GM21390 (cell line): ENCODE results near the gene CCDC34.
"Not testable (repeated sequence)": the region's sequence is repeated elsewhere in the genome, so short reads cannot be mapped to it uniquely, and the experiment has no call there.

ENCODE experiments used
- ATAC-seq: cut with Tn5 transposase; IDR thresholded peaks from one replicate; pipeline ENCODE4 v1.9.1; 2021; ENCODE audit not compliant: unreplicated experiment

Gene CCDC34

DNA sequence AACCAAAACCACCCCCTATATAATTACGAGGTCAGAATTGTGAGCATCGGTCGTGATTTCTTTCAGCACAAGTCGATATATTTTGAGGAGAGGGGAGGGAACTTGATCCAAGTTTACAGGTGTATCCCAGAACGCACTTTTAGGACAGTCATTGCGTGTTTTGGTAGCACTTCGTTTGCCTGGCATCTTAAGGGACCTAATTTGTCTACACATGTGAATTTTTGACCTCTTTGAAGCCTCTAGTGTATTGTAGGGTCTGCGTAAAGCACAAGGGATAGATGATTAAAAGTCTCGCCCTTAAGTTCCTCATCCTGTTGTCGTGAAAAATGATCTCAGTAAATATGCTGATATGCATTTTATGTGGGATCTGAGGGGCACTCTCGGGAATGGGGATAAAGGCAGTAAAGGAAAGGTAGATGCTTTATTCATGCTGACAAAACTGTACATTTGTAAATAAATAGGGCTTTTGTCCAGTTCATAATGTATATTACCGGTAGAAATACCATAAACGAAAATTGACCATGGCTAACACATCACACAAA, 632 bp upstream of the CCDC34 start:
- ATAC-seq = no peak

DNA sequence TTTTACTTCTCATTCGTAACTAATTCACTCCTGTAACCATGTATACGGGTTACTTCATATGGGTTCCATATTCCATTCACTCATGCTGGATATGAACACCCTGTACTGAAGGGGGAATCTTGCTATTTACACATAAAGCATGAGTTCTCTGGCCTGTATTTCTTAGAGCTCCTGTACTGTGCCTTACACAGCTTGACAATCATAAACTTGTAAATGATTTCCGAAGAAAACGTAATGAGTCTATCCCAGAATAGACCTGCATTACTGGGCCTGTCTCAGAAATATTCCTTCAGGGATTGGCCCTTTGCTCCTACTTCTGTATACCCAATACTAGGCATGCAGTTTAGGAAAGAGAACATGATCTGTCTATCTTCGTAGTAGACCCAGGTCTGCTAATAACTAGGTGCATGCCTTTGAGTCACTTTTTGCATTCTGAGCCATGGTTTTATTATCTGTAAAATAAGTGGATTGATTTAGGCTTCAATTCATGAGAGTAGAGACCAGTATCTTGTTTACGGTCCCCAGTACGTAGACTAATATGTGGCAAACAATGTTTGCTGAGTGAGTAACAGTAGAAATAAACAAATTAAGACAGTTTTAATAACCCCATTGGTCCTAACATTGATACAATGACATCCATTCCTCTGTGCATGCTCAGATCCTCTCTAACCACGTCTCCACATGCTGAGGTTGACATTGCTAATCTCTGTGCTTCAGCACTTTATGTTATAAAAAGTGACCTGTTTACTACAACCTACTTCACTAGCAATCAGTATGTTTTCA, 1.2 kb downstream of the CCDC34 start:
- no peak for ATAC-seq

DNA sequence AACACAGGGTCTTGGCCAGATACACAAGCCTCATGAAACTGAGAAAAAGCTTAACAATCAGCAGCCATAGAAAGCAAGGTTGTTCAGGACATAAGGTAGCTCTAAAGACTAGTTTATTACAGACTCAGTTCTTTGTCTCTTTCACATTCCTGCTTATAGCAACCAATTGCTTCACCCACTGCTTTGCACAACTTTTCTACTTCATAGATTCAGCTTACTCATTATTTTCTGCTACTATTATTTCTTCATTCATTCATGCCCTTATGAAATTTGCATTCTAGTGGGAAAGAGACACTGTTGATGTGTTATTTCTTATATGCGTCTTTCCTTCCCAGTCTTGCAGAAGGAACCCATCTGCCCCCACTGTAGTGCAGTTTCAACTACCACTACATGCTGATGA, 4.7 kb downstream of the CCDC34 start:
- no peak for ATAC-seq

DNA sequence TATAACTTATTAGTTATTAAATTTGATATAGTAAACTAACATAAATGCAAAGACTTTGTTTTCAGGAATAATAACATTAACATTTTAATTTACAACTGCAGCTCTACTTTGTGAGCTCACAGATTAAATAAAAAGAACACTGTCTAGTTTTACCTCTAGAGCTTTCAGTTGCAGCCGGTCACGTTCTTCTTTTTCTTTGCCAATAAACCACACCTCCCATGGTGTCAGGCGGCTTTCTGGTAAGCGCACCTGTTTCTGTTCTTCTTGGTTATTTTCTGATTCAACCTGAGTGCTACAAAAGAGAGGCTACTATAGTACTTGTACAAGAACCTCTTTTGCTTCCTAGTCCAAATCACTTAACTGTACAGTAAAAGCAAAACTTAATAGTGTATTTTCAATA, 5.8 kb downstream of the CCDC34 start:
- ATAC-seq = no peak

DNA sequence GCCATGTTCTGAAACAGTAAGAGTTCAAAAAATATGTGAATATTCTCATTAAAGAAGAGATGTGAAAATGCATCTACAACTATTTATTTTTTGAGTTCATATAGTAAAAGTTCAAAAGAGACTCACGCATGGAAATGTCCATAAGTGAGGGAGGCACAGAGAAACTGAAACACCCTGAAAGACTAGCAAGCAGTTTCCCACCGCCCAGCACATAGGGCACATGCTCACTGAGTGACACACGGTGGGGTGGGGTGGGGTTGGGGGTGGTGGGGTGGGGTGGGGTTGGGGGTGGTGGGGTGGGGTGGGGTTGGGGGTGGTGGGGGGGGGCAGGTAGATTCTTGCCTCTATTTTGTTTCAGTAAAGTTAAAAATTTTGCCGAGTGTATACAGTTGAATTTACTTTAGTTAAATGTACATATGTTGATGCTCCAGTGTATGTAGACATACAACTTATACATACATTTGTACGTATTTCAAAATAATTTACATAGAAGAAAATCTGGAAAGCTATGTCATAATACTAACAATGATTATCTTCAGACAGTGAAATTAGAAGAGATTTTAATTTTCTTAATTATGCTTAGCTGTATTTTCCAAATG, 6.3 kb downstream of the CCDC34 start:
- no peak for ATAC-seq

DNA sequence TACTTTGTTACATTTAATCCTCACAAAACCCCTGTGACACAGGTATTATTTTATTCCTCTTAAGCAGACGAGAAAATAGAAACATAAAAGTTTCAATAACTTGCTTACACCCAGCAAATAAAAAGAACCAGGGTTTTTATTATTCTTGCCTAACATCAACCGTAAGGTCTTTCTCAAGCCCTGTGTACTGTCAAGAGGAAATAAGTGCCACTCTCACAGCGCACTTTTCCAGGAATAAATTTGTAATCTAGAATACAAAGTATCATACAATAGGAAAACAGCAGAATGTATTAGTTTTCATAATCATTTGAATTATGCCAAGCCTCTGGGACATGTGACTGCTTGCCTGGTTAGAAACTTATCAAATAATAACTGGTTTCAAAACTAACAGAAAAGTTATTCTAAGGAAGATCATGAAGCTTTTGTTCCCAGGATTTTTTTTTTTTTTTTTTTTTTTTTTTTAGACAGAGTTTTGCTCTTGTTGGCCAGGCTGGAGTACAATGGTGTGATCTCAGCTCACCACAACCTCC, 7.4 kb downstream of the CCDC34 start:
- ATAC-seq = no peak

DNA sequence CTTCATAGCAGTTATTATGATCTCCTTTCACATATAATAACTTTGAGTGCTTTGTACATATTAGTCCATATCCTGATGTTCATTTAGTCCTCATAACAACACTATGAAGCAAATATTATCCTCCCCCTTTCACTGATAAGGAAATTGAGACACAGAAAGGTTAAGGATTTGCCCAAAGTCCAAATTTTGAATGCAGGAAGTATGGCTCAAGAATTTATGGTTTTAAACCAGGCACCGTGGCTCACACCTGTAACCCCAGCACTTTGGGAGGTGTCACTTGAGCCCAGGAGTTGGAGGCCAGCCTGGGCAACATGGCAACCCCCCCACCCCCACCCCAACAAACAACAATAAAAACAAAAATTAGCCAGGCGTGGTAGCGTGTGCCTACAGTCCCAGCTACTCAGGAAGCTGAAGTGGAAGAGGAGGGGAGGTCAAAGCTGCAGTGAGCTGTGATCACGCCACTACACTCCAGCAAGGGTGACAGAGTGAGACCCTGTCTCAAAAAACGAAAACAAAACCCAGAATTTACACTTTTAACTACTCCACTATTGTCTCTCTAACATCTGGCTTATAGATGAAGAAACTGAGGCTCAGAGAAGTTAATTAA, 8.6 kb downstream of the CCDC34 start:
- no peak for ATAC-seq

DNA sequence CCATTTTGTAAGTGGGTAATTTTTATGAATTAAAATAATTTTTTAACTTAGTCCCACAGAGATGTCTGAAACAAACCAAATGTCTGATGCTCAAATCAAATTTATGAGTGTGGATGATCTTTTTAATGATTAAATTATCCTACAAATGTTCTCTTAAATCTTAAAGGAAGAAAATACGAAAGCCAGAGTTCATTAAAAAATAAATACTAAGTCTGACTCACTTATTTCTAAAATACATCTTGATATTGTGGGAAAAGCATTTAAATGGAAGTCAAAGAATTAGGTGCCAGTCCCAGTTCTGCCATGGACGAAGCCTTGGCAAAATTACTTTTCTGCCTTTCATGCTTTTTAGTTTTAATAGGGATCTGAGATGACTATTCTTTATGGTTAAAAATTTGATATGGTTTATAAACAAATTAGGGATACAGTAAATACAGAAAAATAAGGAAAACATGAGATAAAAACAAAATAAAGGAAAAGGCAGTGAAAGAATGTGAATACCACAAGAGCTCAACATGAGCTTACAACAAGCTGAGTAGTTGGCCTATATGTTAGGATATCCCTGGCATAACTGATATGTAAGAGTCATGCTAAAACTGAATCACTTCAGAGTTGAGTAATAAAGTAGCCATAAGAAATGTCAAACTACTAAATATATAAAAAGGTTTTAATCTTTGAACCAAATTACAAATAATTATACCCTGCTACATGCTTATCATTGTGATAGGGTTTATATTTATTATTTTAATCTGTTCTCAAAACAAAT, 9.2 kb downstream of the CCDC34 start:
- ATAC-seq = no peak

DNA sequence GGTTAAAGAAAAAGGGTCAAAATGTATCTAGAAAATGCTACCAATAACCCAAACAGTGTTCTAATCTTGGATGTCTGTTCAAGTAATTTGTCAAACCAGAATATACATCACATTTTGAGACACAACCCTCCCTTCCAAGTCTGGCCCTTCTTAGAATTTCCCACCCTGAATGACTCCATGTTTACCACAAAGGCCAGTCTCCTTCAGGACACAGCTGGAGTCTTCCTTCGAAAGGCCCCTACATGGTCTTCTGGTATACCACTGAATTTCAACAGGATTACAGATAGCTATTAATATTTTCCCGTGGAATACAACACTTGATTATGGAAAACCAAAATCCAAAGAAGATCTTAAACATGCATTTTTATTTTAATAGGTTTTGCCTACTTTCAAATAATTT, 10.2 kb downstream of the CCDC34 start:
- ATAC-seq = no peak

DNA sequence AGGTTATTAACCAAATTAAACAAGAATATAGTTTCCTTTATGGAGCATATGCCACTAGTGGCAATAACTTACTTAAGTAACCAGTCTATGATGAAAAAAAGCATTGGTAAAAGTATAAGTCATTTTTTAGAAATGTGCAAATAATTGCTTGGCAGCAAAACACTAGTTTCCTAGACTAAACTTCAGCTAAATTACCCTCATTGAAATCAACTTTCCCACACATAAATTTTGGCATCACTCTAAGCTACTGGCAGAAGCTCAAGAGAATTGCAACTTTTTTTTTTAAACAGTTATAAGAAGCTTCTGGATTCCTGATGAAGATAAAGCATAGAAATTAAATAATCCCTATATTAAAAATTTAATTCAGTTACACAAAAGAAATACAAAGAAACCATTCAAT, 12.5 kb downstream of the CCDC34 start:
- ATAC-seq = no peak

DNA sequence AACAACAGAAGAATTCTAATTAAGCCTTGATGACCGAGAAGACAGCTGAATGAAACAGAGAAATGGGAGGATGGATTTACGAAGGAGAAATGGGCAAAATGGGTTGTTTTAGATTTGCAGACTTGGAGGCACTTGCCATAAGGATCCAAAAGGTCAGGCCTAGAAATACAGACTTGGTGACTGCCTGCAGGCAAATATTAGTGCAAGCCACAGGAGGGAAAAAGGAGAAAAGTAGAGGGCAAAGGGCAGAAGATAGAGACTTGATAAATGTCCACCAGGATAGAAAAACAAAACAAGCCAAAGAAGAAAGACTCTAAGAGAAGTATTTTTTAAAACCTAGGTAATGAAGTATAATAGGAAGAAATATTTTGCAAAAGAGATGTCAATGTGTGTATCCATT, 13.1 kb downstream of the CCDC34 start:
- ATAC-seq = no peak

DNA sequence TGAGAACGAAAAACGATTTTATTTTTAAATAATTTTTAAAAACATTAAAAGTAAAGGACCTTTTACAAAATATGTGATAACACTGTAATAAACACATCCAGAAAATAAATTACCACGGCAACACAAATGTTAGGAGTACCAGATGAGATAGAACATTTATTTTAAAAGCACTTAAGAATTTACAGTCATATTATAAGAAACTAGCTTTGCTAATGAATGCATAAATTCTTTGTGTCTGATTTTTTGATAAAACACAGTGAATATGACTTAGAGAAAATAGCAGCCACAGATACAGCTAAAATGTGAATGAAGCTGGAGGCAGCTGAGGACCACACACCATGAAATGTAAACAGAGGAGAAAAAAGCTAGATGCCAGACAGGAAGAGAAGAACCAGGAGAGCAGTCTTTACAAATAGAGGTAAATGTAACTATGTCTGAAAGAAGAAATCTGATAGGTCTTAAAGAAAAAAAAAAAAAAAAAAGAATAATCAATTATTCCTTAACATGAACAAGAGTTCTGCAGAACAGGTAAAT, 14.6 kb downstream of the CCDC34 start:
- no peak for ATAC-seq

DNA sequence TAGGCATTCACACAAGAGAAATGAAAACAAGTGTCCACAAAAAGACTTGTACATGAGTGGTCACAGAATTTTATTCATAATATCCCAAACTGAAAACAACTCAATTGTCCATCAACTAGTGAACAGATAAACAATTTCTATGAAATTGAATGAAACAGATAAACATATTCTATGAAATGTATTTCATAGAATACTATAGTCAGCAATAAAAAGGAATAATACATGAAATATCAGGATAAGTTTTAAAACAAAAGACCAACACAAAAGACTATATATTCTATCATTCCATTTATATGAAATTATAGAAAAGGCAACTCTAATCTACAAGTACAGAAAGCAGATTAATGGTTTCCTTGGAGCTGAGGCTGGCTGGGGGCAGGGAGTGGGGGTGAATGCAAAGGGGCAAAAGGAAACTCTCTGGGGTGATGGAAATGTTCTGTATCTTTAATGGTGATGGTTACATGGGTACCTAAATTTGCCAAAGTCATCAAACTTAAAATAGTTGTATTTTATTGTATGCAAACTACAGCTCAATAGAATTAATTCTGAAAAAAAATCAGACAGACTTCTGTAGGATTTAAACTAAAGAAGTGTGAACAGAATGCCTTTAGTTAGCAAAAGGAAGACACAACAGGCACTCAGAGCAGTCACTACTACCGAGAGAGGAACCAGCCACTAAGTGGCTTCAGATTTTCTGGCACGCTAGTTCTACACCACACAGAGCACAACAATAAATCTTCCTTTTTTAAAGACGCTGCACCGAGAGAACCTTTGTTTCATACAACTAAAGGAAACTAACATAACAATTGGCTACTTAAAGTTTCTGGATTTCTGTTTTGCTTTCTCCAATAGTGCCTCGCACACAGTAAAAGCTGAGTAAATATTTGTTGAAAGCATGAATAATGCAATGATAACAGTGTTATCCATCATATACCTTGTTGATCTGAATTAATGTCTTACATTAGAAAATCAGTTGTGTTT, 15.4 kb downstream of the CCDC34 start:
- ATAC-seq = no peak

DNA sequence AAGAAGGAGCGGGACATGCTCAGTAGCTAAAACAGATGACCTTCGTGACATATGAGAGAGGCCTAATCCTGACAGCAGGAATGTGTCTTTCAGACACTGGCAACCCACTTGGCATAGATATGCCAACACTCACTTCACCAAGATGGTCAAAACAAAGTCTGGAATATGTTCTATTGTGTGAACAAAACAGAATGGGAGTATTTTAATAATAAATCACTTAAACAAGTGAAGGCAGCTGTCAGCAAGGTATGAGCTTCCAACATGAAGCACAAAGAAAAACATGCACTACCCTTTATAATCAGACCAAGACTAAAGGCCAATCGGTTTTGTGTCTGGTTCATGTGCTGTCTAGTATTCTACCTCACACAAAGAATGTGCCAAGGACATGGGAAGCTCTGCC, 23.1 kb downstream of the CCDC34 start:
- no peak for ATAC-seq

DNA sequence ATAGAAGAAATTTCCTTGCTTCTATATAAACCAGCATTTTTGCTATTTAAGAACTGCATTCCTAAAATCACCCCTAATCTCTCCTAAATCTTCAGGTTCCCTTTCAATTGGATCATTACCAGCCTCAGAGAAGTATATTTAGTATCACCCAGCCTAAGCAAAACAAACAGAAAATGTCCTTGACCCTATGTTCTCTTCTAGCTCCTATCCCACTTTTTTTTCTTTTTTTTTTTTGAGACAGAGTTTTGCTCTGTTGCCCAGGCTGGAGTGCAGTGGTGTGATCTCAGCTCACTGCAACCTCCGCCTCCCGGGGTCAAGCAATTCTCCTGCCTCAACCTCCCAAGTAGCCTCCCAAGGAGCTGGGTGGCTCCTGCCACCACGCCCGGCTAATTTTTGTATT, 28.3 kb downstream of the CCDC34 start:
- ATAC-seq = not testable (repeated sequence)

DNA sequence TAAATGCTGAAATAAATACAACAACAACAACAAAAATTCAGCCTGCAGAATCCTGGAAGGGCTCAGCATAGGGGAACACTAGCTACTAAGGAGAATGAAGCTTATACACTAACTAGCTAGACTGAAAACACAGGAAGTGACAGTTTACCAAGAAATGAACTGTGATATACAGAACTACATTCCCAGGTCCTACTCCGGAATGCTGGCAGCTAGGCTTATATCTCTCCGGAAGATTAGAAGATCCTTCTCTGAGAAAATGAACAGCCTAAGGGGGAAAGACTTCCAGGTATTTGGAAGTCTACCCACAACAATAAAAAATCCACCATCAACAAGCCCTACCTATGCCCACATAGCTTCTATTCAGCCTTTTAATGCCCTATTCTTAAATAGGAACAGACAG, 31.0 kb downstream of the CCDC34 start:
- ATAC-seq = no peak

DNA sequence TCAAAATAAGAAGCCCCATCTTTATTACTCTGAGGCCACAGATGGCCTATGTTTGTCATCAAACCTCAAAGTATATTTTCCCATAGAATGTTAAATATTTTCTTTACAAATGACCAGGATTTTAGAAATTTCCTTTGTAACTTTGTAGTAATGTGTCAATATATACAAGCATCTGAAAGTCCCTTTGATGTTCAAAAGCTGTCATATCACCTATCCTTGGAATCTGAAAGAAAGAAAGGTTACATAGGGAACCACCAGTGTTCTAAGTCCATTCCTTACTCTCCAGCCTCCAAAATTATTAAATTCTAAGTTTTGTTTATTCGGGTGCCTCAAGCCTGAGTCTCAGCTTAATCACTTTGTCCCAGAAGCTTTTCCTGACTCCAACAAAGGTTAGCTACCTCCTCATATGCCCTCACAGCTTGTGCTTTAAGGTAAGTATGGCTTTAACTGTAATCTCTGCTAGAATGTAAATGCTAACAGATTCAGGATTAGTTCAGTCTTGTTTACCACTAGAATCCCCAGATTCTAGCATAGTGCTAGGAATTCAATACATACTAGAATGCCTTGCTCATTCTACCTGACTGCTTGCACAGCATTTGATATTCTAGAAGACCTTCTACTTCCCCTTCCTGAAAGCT, 32.3 kb downstream of the CCDC34 start:
- ATAC-seq = no peak

DNA sequence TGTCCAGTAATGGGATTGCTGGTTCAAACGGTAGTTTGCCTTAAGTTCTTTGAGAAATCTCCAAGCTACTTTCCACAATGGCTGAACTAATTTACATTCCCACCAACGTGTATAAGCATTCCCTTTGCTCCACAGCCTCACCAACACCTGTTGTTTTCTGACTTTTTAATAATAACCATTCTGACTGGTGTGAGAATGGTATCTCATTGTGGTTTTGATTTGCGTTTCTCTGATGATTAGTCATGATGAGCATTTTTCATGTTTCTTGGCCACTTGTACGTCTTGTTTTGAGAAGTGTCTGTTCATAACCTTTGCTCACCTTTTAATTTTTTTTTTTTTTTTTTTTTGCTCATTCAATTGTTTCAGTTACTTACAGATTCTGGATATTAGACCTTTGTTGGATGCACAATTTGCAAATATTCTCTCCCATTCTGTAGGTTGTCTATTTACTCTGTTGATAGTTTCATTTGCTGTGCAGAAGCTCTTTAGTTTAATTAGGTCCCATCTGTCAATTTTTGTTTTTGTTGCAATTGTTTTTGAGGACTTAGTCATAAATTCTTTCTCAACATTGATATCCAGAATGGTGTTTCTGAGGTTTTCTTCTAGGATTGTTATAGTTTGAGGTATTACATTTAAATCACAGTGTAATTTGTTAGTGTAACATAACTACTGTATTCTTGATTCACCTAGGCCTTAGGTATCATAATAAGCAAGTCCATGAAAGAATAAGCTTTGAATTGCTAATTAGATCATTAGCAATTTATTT, 33.0 kb downstream of the CCDC34 start:
- no peak for ATAC-seq

DNA sequence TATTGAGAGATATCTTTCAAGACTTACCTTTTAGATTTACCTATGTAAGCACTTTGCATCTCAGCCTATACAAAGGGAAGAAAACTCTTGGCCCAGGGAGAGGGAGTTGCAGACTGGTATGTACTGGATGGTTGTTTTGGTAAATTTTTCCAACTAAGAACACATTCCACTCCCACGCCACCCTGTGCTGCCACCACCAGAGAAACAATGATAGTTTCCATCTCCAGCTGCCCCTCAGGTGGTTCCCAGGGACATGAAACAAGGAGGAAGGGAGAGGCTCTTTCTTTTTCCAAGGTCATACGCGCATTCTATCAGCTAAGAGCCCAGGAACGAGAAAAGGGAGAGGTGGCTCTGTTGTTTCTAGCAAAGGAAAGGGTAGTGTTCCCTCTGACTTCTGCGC, 34.4 kb downstream of the CCDC34 start:
- ATAC-seq = no peak
